LHCN-M2 (cell line): ENCODE results near the gene TP53TG3. TPM values are rescaled to one million over a fixed set of nuclear protein-coding genes. Genes with fewer than 3 reads are reported as not detected.
"Not testable (repeated sequence)": the region's sequence is repeated elsewhere in the genome, so short reads cannot be mapped to it uniquely, and the experiment has no call there.

Source experiments
- DNase-seq: peaks from one replicate; pipeline ENCODE4 v3.0.0-alpha.2; 2012; ENCODE audit warnings: low read depth
- polyA plus RNA-seq: library from polyadenylated mRNA; unstranded; fragments of >200 nt; gene quantifications from one replicate; pipeline ENCODE4 v1.2.1, GENCODE V29; 2012; ENCODE audit warnings: missing spikeins
- total RNA-seq: library from RNA; depleted of rRNA; stranded (reverse); fragments of >200 nt; gene quantifications from 2 replicates; pipeline ENCODE4 v1.2.3, GENCODE V29; 2014; rRNA removed

Gene TP53TG3
- total RNA-seq, result 1.1 TPM in 1 of 2 replicates, not detected in the other
- not detected for polyA plus RNA-seq

- DNase-seq, result not testable (repeated sequence)
Observed at GRCh38 chr16:32676065-32676464, at the start of gene TP53TG3. Gene TP53TG3, minus strand, starts transcription at chr16:32676165. Its CDS starts 68 bp downstream, at chr16:32676097.

GRCh38 chr16:32650876-32651275 lies 25.1 kb downstream of the TP53TG3 start:
- DNase-seq, result not testable (repeated sequence)

- not testable (repeated sequence) for DNase-seq
Observed at GRCh38 chr16:32647562-32647961, 28.4 kb downstream of the TP53TG3 start.

- DNase-seq, result not testable (repeated sequence)
Observed at GRCh38 chr16:32646780-32647179, 29.2 kb downstream of the TP53TG3 start.

GRCh38 chr16:32646177-32646576 lies 29.8 kb downstream of the TP53TG3 start:
- not testable (repeated sequence) for DNase-seq

- peak; percentile 0 for DNase-seq
Observed at GRCh38 chr16:32645278-32645908, 30.6 kb downstream of the TP53TG3 start.

- peak; percentile 0 for DNase-seq
Observed at GRCh38 chr16:32644715-32645114, 31.2 kb downstream of the TP53TG3 start.

GRCh38 chr16:32637614-32638013 lies 38.4 kb downstream of the TP53TG3 start:
- not testable (repeated sequence) for DNase-seq

GRCh38 chr16:32632096-32632495 lies 43.9 kb downstream of the TP53TG3 start:
- not testable (repeated sequence) for DNase-seq
